DMS53 treated with DMSO at 0.1 percent for 48 hours (cell line): ENCODE measurements around the gene RGS6.

Experiments used
- DNase-seq: peaks from one replicate; lab custom pipeline; 2025; ENCODE audit not compliant: unreplicated experiment; lab: John Stamatoyannopoulos, UW

The RGS6 gene

DNA sequence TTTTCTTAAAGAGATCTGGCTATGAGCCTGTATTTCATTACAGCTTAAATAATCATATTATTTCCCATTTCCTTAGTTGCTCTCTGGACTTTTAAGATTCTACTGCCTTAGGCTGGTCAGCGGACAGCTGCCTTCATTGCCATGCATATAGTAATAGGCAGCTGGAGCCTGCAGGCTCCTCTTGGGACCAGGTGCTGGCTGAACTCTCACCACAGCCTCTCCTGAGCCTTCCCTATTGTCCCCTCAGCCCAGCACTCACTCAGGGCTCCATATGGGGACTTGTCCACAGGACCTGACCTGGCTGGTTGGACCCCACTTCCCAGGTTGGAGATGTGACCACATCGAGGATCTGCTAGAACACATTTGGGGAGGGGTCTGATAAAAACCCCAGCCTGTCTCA lies 556.3 kb downstream of the RGS6 start:
- no peak for DNase-seq

DNA sequence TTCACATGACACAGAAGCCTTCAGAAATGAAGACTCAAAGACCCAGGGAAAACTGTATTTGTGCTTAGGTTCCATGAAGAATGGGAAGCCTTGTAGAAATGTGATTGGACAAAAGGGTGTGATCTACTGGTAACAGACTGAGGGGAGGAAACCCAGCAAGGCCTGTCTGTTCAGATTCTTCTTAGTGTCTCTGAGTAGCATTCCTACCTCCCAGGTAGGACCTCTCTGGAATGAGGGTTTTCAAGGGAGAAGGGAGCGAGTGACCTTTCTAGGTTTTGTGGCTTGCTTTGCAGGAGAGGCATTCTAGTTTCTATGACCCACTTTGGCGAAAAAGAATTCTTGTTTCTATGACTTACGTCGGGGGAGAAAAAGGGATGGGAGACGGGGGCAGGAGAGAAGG lies 560.0 kb downstream of the RGS6 start:
- DNase-seq, result no peak

DNA sequence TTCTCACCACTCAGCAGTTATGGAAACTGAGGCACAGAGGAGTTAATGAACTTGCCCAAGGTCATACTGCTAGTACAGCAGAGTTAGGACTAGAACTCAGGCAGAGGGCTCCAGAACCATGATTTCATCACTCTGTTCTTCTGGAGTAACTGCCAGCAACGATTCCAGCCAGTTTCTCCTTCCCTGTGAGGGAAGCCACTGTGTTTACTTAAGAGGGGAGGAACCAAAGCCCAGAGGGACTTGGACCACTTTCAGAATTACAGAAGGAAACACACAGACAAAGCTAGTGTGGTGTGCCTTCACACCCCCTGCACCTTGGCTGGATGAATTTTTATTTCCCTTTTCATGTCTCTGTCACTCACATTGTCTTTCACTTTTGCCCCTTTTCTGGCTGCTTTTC lies 563.4 kb downstream of the RGS6 start:
- no peak for DNase-seq

DNA sequence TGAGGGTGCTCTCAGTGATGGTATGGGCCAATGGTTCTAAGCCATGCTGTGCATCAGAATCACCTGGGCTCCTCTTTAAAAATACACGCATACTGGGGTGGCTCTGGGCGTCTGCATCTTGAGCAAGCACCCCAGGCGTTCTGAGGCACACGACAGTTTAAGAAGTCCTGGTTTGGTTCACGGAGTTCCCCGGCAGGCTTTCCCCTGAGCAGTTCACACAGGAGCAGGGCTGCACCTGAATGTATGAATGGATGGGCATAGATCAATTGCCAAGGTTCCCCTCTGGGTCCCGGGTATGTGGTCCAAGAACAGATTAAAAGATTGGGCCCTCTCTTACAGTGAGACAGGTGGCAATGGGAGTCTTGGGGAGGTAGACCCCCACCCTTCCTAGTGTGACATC lies 566.4 kb downstream of the RGS6 start:
- DNase-seq, result no peak

DNA sequence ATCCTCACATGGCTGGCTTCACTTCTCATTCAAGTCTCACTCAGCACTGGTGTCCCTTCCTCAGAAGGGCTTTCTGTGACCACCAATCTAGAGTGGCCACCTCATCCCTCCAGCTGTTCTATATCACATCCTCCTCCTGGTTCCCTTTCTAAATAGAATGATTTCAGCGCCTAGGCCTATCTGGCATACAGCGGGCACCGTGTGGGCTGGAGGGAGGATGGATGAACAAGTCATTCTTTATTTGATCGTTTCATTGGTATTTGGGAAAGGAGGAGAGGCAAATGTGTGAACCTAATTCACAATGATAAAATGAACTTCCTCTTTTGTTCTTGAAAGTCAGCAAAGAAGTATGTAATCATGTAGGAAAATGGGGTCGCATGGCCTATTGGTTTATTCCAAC lies 567.5 kb downstream of the RGS6 start:
- DNase-seq, result no peak

DNA sequence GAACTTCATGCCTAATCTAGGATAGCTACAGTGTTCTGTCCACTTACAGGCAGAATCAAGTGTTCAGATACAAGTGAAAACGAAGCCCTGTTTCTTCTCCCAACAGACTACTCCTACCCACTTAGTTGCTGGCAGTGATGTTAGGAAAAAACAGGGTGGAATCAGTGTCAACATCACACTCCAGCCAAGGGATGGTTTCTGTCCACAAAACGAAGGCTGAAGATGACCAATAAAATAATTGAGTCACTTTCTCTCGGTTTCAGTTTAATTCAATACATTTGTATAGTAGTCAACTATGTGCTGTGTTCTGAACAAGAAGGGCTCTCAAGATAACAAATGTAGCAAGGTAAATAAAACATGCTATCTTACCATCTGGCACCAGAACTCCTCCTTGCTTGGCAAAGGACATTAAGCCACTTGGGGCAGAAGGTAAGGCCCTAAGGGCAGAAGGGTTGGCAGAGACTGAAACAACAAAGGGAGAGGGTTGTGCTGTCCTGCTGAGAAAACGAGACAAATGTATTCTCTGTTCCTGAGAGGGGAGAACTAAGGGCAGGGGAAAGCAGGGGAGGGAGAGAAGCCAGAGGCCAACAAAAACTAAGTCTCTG lies 568.1 kb downstream of the RGS6 start:
- no peak for DNase-seq

DNA sequence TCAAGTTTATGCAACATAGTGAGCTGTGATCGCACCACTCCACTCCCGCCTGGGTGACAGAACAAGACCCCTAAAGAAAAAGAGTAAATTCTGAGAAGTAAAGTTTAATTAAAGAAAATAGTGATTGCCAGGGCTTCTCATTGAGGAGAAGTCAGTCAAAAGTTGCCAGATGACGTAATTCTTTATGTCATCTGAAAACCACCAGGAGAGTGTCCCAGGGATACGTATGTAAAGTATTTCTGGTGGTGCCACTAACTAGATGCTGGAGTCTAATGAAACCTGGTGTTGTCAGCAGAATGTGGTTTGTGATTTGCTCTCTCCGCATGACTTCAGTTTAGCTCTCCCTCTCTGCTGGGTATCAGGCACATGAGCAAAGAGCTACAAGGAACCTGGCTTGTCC lies 569.2 kb downstream of the RGS6 start:
- no peak for DNase-seq

DNA sequence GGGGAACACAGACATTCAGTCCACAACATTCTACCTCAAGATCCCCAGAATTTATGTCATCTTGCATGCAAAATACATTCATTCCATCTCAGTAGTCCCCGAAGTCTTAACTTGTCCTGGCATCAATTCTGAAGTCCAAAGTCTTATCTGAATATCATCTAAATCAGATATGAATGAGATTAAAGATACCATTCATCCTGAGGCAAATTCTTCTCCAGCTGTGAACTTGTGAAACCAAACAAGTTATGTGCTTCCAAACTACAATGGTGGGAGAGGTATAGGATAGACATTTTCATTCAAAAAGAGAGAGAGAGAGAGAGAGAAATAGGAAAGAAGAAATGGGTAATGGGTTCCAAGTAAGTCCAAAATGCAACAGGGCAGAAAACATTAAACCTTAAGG lies 571.0 kb downstream of the RGS6 start:
- no peak for DNase-seq

DNA sequence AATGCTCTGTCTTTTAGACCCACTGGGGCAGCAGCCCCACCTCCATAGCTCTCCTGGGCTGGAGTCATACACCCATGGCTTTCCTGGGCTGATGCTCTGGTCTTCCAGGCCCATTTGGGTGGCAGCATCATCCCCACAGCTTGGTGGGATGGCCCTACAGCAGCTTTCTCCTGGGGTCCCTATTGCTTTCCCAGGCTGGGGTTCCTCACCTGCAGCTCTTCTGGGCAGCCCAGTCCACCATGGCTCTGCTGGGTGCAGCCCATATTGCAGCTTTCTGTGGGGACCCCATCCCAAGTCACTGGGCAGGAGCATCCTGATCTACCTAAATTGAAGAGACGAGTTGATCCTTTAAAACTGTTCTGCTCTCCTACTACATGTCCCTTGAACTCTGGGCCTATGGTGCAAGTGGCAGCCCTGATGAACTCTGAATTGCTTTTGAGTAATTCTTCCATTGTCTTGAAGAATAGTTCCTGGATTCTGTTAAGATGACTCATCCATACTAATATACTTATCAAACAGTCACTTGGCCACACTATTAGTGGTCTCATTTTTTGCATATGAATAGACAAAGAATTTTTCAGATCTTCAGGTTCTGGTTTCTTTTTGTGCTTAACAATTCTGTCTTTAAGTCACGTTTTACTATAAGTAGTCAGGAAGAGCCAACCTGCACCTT lies 571.6 kb downstream of the RGS6 start:
- DNase-seq, result no peak

DNA sequence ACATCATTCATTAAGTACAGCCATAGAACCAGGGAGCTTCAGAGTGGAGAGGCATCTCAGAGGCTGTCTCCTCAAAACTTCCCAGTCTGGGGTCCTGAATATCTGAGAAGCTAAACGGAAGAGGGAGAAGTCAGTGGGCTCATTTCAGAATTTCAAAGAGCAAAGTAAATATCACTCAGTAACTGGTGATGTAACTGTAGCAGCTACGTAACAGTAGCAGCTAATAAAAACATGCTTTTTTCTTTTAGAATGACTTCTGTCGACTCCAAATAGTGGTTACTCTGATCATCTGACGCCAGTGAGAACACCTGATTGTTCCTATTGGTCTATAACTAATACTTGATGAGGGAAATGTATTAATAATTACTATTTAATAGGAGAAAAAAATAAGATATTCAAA lies 578.3 kb downstream of the RGS6 start:
- no peak for DNase-seq

DNA sequence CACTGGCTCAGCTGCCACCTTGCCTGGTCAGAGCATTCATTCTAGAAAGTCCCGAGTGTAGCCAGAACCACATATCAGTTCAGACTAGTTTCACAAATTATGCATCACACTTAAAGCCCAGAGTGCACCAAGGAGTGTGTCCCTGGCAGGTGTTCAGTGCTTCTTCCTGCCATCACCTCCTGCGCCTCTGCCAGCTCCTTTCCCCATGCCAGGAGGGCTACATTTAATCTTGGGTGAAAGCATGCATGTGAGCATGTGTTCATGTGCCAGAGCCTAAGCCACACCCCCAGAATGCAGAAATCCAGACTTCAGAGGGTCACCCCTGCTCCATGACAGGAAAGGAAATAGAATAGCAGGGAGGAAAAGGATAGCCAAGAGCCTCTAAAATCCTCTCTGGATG lies 580.1 kb downstream of the RGS6 start:
- no peak for DNase-seq

DNA sequence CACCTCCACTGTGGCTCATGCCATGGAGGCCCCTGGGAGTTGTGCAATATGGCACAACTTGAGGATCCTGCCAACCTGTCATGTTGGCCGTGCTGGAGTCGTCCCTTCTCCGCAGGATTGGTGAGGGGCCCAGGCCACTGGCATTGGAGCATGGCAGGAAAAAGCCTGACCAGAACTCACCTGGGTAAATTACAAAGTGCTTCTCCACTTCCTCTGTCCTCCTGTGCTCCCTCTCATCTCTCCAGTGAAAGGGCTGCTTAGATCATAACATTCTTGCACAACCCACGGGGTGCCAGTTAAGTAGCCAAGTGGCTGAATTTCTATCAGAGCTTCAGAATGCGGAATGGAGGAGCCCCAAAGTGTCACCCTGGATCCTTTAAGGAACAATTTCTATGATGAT lies 580.7 kb downstream of the RGS6 start:
- DNase-seq, result no peak

DNA sequence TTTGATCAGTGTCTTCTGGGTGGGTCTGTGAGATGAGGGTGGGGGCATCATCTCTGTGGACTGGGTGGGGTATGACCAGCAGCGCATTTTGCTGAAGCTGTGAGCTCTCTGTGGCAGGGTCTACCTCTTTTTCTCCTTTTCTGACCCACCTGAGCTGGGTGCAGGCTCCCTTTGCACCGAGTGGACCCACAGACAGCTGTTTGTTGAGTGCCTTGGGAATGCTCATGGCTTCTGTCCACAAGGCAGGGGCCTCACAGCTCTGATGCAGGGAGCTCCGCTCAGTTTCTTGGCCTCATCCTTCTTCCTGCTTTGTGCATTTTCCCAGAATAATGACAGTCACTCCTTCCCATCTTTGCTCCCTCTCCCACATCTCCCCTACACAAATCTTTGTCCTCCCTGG lies 581.1 kb downstream of the RGS6 start:
- no peak for DNase-seq

DNA sequence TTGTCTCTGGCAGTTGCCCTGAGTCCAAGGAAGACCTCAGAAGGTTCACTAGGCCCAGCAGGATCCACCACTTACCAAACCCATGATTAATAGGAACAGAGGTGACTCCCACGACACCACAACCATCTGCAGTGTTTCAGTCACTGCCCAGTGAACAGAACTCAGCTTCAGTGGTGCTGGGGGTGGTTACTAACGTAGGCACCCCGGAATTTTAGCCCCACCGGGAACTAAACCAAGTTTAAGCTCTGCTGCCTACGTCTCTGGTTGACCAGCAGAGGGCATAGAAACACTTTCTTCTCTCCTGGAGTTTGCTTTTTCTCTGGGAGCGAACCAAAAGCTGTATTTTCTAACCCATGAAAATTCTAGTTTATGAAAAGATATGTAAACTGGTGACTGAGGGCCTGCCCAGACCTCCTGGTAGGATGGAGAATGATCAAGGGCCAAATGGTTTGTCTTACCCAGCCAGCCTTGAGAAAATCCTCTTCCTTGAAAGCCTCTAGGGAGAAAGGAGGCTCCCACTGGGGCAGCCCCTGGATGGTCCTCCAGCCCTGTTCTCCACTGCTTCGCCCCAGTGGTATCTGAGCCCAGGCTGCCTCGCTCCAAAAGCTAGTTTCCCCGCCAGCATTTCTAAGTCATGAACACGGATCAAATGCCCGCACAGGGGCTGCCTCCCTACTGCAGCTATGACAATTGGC lies 581.9 kb downstream of the RGS6 start:
- DNase-seq, result no peak

DNA sequence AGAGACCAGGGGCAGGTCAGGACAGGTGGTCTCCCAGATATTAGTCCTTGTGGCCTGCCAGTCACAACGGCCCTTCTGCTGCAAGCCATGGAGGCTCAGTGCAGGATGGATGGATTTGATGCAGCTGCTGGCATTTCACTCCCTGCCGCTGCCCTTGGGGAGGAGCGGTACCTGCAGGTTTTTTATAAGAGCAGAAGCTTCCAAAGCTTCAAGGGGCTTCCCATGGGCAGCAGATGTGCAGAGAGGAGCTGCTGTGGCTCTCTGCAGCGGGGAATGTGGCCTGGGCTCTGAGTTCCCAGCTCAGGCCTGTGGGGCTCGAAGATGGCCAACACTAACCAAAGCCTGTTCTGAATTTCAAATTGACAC lies 582.4 kb downstream of the RGS6 start:
- DNase-seq, result no peak

DNA sequence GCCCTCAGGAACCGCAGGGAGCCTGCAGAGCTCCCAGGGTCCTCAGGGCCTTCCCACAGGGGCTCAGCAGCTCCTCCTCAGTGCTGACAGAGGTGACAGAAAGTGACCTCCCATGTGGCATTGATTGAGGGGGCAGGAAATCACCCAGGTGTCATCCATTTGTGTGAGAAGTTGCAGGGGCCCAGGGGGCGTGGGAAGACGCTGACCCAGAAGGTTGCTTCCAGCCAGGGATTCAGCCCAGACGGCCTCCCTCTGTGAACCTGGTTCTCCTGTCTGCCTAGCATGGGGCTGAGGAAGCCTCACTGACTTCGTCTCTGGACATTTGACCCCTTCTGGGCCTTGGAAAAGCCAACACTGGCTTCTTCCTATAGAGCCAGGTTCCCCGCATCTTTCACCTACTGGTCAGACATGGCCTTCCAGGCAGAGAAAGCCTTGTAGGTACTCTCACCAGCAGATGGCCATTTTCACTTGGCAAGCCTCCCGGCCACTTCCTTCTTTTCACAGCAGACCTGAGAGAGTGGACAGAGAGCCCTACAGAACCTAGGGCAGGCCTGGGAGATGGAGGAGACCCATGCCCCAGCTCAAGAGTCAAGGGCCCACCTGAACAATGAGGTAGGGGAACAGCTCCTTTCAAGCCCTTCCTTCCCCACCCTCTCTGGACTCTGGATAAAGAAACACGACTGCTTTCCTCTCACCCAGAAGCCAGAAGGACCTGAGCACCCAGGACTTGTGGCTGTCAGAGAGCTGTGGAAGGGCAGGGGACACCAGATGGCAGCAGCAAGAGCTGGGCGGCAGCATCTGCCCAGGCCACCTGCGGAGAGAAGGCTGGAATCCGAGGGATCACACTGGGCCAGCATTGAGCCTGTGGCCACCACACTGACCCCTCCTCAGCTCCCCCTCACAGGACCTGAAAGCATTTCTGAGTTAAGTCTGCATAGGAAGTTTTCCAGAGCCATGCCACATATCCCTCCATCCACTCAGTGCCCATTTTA lies 583.8 kb downstream of the RGS6 start:
- no peak for DNase-seq

DNA sequence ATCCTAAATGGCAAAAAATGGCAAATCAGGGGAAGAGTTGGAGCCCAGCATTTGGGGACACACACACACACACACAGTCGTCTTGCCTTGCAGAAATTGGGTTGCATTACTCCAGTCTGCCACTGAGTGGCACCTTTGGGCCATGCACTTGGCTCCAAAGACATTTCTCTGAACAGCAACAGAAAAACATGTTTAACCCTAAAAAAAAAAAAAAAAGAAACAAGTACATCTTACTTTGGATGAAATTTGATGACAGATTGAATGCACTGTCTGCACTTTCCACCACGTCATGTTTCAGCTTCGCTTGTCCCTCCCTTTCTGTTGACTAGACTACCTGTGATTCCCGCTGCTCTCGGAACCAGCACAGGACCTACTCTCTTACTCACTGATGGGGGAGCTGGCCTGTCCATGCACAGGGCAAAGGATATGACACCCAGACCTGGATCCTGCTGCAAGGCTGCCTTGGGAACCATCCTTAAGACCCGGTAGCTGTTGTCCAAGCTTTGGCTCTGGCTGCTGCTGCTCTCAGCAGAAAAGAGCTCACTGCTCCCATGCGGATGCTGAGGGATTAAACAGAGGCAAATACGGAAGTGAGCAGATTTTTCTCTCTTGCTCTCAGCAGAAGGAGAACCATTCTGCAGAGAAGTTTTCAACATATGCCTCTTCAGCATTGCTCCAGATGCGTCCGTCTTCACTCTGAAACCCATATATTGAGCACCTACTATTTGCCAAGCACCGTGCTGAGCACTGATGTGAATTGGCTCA lies 584.9 kb downstream of the RGS6 start:
- DNase-seq, result peak; percentile 4

DNA sequence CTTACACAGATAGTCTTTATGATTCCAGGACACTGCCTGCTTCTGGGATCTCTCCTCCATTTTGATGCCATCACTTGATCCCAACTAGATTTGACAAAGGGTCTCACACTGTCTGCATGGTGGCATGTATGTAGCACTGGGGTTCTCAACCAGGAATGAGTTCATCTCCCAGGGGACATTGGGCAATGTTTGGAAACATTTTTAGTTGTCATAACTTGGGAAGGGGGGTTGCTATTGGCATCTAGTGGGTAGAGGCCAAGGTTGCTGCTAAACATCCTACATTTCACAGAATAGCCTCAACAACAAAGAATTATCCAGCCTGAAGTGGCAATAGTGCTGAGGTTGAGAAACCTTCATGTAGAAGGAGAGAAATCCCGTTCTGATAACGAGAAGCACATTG lies 585.5 kb downstream of the RGS6 start:
- no peak for DNase-seq

DNA sequence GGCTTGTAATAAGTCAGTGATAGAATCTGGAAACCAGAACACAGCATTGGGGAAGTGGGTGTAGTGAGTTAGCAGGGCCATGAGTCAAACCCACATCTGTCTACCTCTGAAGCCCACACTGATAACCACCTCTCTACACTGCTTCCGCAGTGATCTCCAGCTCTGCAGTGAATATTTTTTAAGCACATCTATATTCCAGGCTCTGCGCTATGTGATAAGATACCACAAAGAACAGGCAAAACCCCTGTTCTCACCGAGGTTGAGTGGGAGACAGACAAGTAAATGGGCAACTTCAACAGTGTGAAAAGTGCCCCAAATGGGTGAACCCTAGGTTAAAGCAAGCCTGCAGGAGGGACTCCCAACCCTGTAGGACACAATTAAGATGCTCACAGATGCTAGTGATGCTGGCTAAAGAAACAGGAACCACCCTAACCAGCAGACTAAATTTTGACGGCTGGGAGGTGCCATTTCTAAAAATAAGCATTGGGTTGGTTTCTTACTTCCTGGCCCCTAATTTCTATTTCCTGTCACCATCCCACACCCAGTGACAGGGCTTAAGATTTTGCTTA lies 586.7 kb downstream of the RGS6 start:
- no peak for DNase-seq

DNA sequence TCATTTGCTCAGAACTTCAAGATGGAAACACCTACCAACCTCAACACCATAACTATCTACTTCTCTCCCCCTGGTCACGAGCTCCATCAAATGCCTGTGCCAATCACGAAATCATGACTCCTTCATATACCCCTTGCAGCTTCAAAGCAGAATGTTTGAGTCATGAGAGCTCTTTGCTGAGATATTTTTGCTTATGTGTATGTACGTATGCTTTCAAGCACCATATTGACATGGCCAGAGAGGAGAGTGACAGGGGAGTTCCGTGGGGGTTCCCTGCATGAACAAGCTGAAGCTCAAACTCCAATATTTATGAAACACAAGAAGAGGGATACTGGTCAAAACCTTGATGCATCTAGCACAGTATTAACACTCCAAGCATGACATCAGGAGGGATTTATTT lies 587.3 kb downstream of the RGS6 start:
- no peak for DNase-seq
